ENCODE data around the gene DDR2.

Gene DDR2

DNA sequence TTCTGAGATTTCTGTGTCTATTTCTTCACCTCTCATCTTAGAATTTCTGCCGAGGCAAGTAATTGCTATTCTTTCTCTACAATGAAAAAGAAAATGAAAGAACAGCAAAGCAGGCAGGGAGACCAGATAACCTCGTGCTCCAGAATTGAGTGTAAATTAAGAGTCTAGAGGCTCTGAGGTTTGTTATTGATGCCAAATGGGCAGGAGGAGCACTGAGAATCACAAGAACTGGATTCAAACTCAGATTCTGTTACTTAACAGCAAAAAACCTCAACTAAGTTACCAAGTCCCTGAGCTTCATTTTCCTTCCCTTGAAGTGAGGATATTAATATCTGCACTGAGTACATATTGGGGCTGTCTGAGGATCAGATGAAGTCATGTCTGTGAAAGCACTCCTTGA lies 5.5 kb upstream of the DDR2 start:
- no peak for DNase-seq (ENCODE audit: low read depth)
- no peak overlapping the region for H3K4me3 ChIP-seq (ENCODE audit: low read depth, low read length)
- TF ChIP-seq POLR2A (IDR thresholded peaks at IDR 0.05; ENCODE audit: extremely low read depth, insufficient read length), result no peak
- TF ChIP-seq, protein P1, sequence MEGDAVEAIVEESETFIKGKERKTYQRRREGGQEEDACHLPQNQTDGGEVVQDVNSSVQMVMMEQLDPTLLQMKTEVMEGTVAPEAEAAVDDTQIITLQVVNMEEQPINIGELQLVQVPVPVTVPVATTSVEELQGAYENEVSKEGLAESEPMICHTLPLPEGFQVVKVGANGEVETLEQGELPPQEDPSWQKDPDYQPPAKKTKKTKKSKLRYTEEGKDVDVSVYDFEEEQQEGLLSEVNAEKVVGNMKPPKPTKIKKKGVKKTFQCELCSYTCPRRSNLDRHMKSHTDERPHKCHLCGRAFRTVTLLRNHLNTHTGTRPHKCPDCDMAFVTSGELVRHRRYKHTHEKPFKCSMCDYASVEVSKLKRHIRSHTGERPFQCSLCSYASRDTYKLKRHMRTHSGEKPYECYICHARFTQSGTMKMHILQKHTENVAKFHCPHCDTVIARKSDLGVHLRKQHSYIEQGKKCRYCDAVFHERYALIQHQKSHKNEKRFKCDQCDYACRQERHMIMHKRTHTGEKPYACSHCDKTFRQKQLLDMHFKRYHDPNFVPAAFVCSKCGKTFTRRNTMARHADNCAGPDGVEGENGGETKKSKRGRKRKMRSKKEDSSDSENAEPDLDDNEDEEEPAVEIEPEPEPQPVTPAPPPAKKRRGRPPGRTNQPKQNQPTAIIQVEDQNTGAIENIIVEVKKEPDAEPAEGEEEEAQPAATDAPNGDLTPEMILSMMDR (IDR thresholded peaks at IDR 0.05; ENCODE audit: low read depth, low read length), result no peak
- TF ChIP-seq MYC (IDR thresholded peaks at IDR 0.05; ENCODE audit: low read depth, low read length), result no peak
- TF ChIP-seq, protein P2, sequence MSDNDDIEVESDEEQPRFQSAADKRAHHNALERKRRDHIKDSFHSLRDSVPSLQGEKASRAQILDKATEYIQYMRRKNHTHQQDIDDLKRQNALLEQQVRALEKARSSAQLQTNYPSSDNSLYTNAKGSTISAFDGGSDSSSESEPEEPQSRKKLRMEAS (IDR thresholded peaks at IDR 0.05; ENCODE audit: low read depth, low read length), result no peak

DNA sequence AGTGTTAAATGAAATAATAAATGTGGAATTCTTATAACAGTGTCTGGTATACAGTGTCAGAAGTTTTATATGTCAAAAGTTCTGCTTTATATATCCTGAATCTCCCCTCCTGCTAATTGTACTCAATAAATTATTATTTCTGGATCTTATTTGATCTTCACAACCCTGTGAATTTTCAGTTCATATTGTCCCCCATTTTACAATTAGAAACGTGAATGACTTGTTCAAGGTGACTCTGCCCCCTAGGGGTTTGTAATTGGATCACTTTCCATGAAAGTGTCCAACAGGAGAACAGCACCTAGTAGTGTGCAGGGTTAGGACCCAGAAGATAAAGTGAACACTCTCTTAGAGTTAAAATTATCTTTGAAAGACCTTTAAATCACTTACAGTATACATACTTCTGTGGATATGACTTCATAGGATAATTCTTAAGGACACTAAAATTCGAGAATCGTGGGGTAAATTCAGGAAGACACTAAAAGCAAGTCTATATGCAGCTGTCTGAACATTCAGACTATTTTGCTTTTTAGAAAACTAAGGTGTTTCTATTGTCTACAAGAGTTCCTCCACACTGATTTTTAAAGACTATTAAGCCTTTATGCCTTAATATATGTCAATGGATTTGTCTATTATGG lies 4.5 kb upstream of the DDR2 start:
- H3K4me3 ChIP-seq (ENCODE audit: low read depth, low read length), result no peak overlapping the region
- DNase-seq (ENCODE audit: low read depth), result peak; percentile 52
- no peak for TF ChIP-seq MYC (IDR thresholded peaks at IDR 0.05; ENCODE audit: low read depth, low read length)
- TF ChIP-seq, protein P1 (IDR thresholded peaks at IDR 0.05; ENCODE audit: low read depth, low read length), result peak; percentile 52

DNA sequence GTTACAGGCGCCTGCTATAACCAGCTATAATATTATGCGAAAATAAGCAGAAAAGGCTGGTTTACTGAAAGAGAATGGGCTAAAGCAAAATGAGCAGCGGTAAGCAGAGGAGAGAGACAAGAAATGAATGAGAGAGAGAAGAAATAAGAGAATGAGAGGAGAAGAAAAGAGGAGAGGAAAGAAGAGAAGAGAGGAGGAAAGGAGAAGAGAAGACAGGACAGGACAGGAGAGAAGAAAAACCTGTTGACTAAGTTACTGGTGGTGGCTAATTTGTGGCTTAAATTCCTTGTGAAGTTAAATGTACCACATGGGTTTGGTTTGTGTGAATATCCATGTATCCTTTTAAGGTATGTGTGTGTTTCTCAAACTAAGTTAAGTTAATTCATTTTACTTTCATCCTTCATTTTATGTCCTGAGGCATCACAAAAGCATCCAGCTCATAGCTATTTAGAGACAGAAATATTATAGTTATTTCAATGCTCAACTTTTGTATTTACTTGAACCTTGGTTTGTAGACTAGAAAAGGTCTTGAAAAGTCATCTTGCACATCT lies 3.1 kb upstream of the DDR2 start:
- H3K4me3 ChIP-seq (ENCODE audit: low read depth, low read length), result no peak overlapping the region
- DNase-seq (ENCODE audit: low read depth), result no peak
- TF ChIP-seq, protein P2 (IDR thresholded peaks at IDR 0.05; ENCODE audit: low read depth, low read length), result no peak
- no peak for TF ChIP-seq POLR2A (IDR thresholded peaks at IDR 0.05; ENCODE audit: extremely low read depth, insufficient read length)
- TF ChIP-seq, protein P1 (IDR thresholded peaks at IDR 0.05; ENCODE audit: low read depth, low read length), result no peak

DNA sequence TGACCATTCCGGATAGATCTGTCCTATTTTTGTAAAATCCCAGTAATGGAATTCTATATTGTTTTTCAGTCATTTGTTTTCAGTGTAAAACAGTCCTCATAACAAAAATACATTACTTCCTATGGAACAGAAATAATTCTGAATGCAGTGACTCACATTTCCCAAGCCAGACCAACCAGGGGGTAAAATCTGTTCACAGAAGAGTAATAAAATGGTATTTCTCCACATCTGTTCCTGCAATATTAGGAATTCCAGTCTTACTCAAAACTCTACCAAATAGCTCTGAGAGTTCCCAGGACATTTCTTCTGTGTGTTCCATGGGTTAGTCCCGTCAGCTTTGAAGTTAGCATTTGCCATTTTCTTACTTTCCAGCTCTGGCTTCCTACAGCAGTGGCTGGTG lies 2.6 kb upstream of the DDR2 start:
- no peak for DNase-seq (ENCODE audit: low read depth)
- TF ChIP-seq, protein P1 (IDR thresholded peaks at IDR 0.05; ENCODE audit: low read depth, low read length), result no peak
- TF ChIP-seq POLR2A (IDR thresholded peaks at IDR 0.05; ENCODE audit: extremely low read depth, insufficient read length) (no peak), MYC (IDR thresholded peaks at IDR 0.05; ENCODE audit: low read depth, low read length) (no peak)
- TF ChIP-seq, protein P2 (IDR thresholded peaks at IDR 0.05; ENCODE audit: low read depth, low read length), result no peak
- H3K4me3 ChIP-seq (ENCODE audit: low read depth, low read length), result no peak overlapping the region

DNA sequence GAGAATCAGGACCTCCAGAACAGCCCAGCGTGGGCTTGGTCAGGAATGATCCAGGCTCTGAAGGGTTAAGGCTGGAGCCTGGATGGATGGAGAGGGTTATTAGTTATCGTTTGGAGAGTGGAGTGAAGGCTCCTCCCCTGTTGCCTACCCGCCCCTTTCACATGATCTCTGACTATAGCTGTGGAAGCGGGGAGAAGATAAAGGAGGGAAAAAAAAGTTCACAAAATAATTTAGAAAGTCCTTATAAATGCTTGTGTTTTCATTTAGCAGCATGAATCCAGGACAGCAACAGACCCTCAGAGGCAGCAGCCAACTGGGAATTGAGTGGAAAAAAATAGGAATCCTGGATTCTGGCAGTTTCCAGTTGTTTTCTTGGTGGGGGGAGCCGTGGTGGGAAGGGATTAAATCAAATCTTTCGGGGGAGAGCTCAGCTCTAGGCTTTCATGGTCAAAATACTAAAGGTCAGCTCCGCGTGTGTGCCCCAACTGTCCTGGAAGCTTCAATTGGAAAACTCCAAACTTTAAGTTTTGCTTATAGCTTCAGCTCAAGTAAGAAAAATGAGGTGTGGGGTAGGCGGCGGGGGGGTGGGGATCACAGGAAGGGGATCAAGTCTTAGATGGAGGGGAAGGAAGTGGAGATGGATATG lies 595 bp upstream of the DDR2 start:
- no peak overlapping the region for H3K4me3 ChIP-seq (ENCODE audit: low read depth, low read length)
- no peak for DNase-seq (ENCODE audit: low read depth)
- TF ChIP-seq, protein P2 (IDR thresholded peaks at IDR 0.05; ENCODE audit: low read depth, low read length), result no peak
- no peak for TF ChIP-seq MYC (IDR thresholded peaks at IDR 0.05; ENCODE audit: low read depth, low read length)
- no peak for TF ChIP-seq POLR2A (IDR thresholded peaks at IDR 0.05; ENCODE audit: extremely low read depth, insufficient read length)
- TF ChIP-seq, protein P1 (IDR thresholded peaks at IDR 0.05; ENCODE audit: low read depth, low read length), result no peak
